Neuronal stem cell (in vitro differentiated cells): ENCODE data around the gene MTOR.
"Not testable (repeated sequence)": the region's sequence is repeated elsewhere in the genome, so short reads cannot be mapped to it uniquely, and the experiment has no call there.

Experiments used
- DNase-seq: peaks from one replicate; pipeline ENCODE4 v3.0.0-alpha.2; 2013; ENCODE audit warnings: low spot score
- H2AFZ ChIP-seq: one replicate; pipeline ENCODE4 v1.6.1; 2013; ENCODE audit warnings: mild to moderate bottlenecking, low read length, inconsistent platforms
- H2AK5ac ChIP-seq: 2 replicates; pipeline ENCODE4 v1.6.1; 2013; ENCODE audit warnings: low read depth, mild to moderate bottlenecking, inconsistent platforms, low read length, moderate library complexity, mixed read lengths
- H2BK120ac ChIP-seq: 2 replicates; pipeline ENCODE4 v1.6.1; 2013; ENCODE audit warnings: low read depth, mild to moderate bottlenecking, inconsistent platforms, low read length, moderate library complexity, mixed read lengths
- H2BK12ac ChIP-seq: one replicate; pipeline ENCODE4 v1.6.1; 2013; ENCODE audit warnings: low read length, inconsistent platforms
- H2BK15ac ChIP-seq: 2 replicates; pipeline ENCODE4 v1.6.1; 2013; ENCODE audit warnings: mild to moderate bottlenecking, low read length, inconsistent platforms, mixed read lengths
- H2BK5ac ChIP-seq: one replicate; pipeline ENCODE4 v1.6.1; 2013; ENCODE audit warnings: inconsistent platforms, mild to moderate bottlenecking, low read length, moderate library complexity
- H3K14ac ChIP-seq: one replicate; pipeline ENCODE4 v1.6.1; 2013; ENCODE audit warnings: low read length, inconsistent platforms
- H3K18ac ChIP-seq: 2 replicates; pipeline ENCODE4 v1.6.1; 2013; ENCODE audit warnings: low read length, inconsistent platforms
- H3K23ac ChIP-seq: 2 replicates; pipeline ENCODE4 v1.6.1; 2013; ENCODE audit warnings: low read depth, mild to moderate bottlenecking, mixed read lengths, low read length, inconsistent platforms; ENCODE audit not compliant: poor library complexity
- H3K27ac ChIP-seq: replicated peaks from 3 replicates; pipeline ENCODE4 v1.5.1; 2013; ENCODE audit warnings: low read length, inconsistent platforms
- H3K27me3 ChIP-seq, 3 experiments: 2 replicates each; pipeline ENCODE4 v1.6.1; 2013; ENCODE audit warnings: low read length in 3 of 3, mild to moderate bottlenecking in 2 of 3, inconsistent platforms in 1 of 3, low read depth in 1 of 3, mixed read lengths in 1 of 3, moderate library complexity in 1 of 3; ENCODE audit not compliant: control insufficient read depth in 3 of 3, insufficient read depth in 3 of 3
- H3K36me3 ChIP-seq, 2 donors: replicated peaks in 1 of 2; 2 replicates each; pipeline ENCODE4 v1.6.1; 2013; ENCODE audit warnings: low read length in 2 of 2; ENCODE audit not compliant: control insufficient read depth in 2 of 2, insufficient read depth in 2 of 2
- H3K4ac ChIP-seq: 2 replicates; pipeline ENCODE4 v1.6.1; 2013; ENCODE audit warnings: inconsistent platforms, mild to moderate bottlenecking, low read length, moderate library complexity
- H3K4me1 ChIP-seq, 2 donors: 1 replicate in 1 of 2; 2 replicates in 1 of 2; pipeline ENCODE4 v1.6.1; 2013; ENCODE audit warnings: low read length in 2 of 2, low read depth in 1 of 2; ENCODE audit not compliant: control insufficient read depth in 2 of 2, insufficient read depth in 1 of 2
- H3K4me2 ChIP-seq: one replicate; pipeline ENCODE4 v1.6.1; 2013; ENCODE audit warnings: mild to moderate bottlenecking, low read length, inconsistent platforms; ENCODE audit not compliant: insufficient read depth, poor library complexity, severe bottlenecking
- H3K4me3 ChIP-seq, 2 donors: 2 replicates each; pipeline ENCODE4 v1.5.1; 2013; ENCODE audit warnings: low read length in 2 of 2, mild to moderate bottlenecking in 2 of 2, inconsistent platforms in 1 of 2, moderate library complexity in 1 of 2
- H3K79me1 ChIP-seq: one replicate; pipeline ENCODE4 v1.6.1; 2013; ENCODE audit warnings: low read depth, mild to moderate bottlenecking, inconsistent platforms, low read length, moderate library complexity
- H3K9ac ChIP-seq: one replicate; pipeline ENCODE4 v1.6.1; 2013; ENCODE audit warnings: mild to moderate bottlenecking, low read depth, low read length, inconsistent platforms; ENCODE audit not compliant: poor library complexity
- H3K9me3 ChIP-seq, 2 donors: replicated peaks in 1 of 2; 2 replicates each; pipeline versions ENCODE3 to v1.6.1; 2013; ENCODE audit warnings: low read length in 2 of 2, mild to moderate bottlenecking in 2 of 2, inconsistent platforms in 1 of 2, low read depth in 1 of 2, mixed read lengths in 1 of 2, moderate library complexity in 1 of 2; ENCODE audit not compliant: control insufficient read depth in 2 of 2, insufficient read depth in 1 of 2
- H4K8ac ChIP-seq: one replicate; pipeline ENCODE4 v1.6.1; 2013; ENCODE audit warnings: low read depth, mild to moderate bottlenecking, inconsistent platforms, low read length, moderate library complexity
- H4K91ac ChIP-seq: one replicate; pipeline ENCODE4 v1.6.1; 2013; ENCODE audit warnings: low read length, low read depth, mild to moderate bottlenecking, inconsistent platforms; ENCODE audit not compliant: poor library complexity
- WGBS, 2 donors: extraction: QIAGEN DNeasy Blood & Tissue Kit; methylation state at CpG; one replicate each; pipeline ENCODE4 v1.1.7; 2013; ENCODE audit warnings: missing lambda C conversion rate in 2 of 2, mixed read lengths in 1 of 2; ENCODE audit not compliant: insufficient read length in 2 of 2, insufficient replicate concordance in 1 of 2; ENCODE audit errors: extremely low coverage in 2 of 2; 5-methylcytosine and 5-hydroxymethylcytosine counted together

Gene MTOR

DNA sequence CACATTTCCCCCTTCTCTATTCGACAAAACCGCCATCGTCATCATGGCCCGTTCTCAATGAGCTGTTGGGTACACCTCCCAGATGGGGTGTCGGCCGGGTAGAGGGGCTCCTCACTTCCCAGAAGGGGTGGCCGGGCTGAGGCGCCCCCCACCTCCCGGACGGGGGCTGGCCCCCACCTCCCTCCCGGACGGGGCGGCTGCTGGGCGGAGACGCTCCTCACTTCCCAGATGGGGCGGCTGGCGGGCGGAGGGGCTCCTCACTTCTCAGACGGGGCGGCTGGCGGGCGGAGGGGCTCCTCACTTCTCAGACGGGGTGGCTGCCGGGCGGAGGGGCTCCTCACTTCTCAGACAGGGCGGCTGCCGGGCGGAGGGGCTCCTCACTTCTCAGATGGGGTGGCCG lies 43.2 kb upstream of the MTOR start:
- not testable (repeated sequence) for H4K91ac ChIP-seq, H3K4me3 ChIP-seq, H3K9ac ChIP-seq, H3K23ac ChIP-seq, H3K36me3 ChIP-seq, H3K4me2 ChIP-seq, H3K27ac ChIP-seq, H2AFZ ChIP-seq, H3K14ac ChIP-seq, H2BK12ac ChIP-seq, H4K8ac ChIP-seq, DNase-seq, H2BK5ac ChIP-seq, H3K4me1 ChIP-seq, H3K9me3 ChIP-seq, H3K27me3 ChIP-seq, H3K79me1 ChIP-seq, H3K18ac ChIP-seq, H2BK120ac ChIP-seq, H2BK15ac ChIP-seq, H3K4ac ChIP-seq, H2AK5ac ChIP-seq
- no CpG with 5 or more reads among the region's 29 CpGs for WGBS, 2 donors

DNA sequence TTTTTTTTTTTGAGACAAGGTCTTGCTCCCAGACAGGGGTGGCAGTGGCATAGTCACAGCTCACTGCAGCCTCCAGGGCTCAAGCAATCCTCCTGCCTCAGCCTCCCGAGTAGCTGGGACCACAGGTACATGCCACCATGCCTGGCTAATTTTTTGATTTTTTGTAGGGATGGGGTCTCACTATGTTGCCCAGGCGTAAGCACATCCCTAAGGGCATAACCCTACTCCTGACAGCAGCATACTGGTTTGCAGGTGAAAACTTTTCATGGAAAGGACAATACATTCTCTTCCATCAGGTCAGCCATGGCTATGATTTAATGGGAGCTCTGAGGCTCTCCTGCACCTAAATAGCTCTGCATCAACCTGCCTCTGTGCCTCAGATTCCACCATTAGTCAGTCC lies 40.0 kb upstream of the MTOR start:
- Histone ChIP-seq H3K27me3 (no peaks in the 10 kb centered on the region), H3K9me3 (peaks cover 0 to 3% of the 10 kb centered on the region in 2 donors), H3K9ac (no peak overlapping the region), H2BK120ac (no peak overlapping the region), H4K8ac (no peak overlapping the region), H3K27ac (no peak overlapping the region), H3K4me1 (peaks cover 6% of the 10 kb centered on the region in 2 donors), H3K36me3 (no peaks in the 10 kb centered on the region), H3K4ac (no peak overlapping the region), H2BK15ac (no peak overlapping the region), H2BK12ac (no peak overlapping the region), H3K23ac (no peak overlapping the region), H3K4me3 (no peak overlapping the region), H3K14ac (no peak overlapping the region), H2AFZ (no peak overlapping the region), H3K18ac (no peak overlapping the region), H2BK5ac (no peak overlapping the region), H3K79me1 (no peaks in the 10 kb centered on the region), H4K91ac (no peak overlapping the region), H3K4me2 (no peak overlapping the region), H2AK5ac (no peak overlapping the region)
- WGBS, 2 donors: no CpG with 5 or more reads among the region's 2 CpGs
- DNase-seq: no peak

DNA sequence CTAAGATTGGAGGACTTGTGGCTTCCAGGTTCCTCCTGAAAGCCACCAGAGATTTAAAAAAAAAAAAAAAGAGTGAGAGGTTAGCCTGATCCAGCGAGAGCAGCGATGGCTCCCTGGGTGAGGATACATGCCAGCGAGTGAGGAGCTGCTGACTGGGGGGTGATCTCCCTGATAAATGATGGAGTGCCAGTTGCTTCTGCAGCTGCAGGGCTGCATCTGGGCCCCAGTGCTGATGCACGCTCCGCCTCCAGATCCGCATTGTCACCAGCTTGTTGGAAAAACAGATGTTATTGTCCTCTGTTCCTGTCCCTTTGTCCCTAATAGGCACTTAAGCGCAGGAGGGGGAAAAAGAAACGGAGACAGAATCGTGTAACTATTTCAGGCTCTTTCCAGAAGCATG lies 39.2 kb upstream of the MTOR start:
- peaks cover 6% of the 10 kb centered on the region in 2 donors for H3K4me1 ChIP-seq
- H3K4me2 ChIP-seq: no peak overlapping the region
- H3K14ac ChIP-seq: no peak overlapping the region
- no CpG with 5 or more reads among the region's 9 CpGs for WGBS, 2 donors
- no peak overlapping the region for H2AK5ac ChIP-seq
- no peak overlapping the region for H3K4ac ChIP-seq
- peak overlapping the region; percentile 9 for H3K18ac ChIP-seq
- H4K91ac ChIP-seq: no peak overlapping the region
- no peak overlapping the region for H3K23ac ChIP-seq
- no peak overlapping the region for H2BK15ac ChIP-seq
- no peaks in the 10 kb centered on the region for H3K79me1 ChIP-seq
- no peak overlapping the region for H2BK12ac ChIP-seq
- DNase-seq: no peak
- no peaks in the 10 kb centered on the region for H3K36me3 ChIP-seq
- H3K27me3 ChIP-seq: no peaks in the 10 kb centered on the region
- no peak overlapping the region for H2BK120ac ChIP-seq
- H3K9me3 ChIP-seq: no peaks in the 10 kb centered on the region
- no peak overlapping the region for H4K8ac ChIP-seq
- H2AFZ ChIP-seq: no peak overlapping the region
- no peak overlapping the region for H2BK5ac ChIP-seq
- no peak overlapping the region for H3K9ac ChIP-seq
- H3K4me3 ChIP-seq: no peak overlapping the region
- no peak overlapping the region for H3K27ac ChIP-seq

DNA sequence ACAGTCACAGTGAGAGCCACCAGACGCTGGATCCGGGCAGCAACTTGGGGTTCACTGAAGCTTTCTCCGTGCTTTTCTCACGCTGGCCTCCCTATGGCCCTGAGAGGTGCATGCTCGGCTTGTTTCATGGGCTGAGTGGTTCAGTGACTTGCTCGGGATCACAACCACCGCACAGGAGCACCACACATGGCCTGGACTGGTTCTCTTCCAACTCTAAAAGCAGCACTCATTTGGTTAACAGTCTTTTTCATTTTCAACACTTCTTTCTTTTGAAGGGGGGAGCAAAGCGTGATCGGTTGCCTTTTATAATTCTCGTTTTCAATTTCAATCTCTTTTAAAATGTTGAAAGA lies 36.8 kb upstream of the MTOR start:
- no peak for DNase-seq
- Histone ChIP-seq H2BK15ac (no peak overlapping the region), H3K27ac (no peak overlapping the region), H3K23ac (no peak overlapping the region), H2BK5ac (no peak overlapping the region), H4K91ac (no peak overlapping the region), H2BK120ac (no peak overlapping the region), H3K9me3 (no peaks in the 10 kb centered on the region), H2AK5ac (no peak overlapping the region), H3K79me1 (no peaks in the 10 kb centered on the region), H3K36me3 (peaks cover 10 to 16% of the 10 kb centered on the region in 2 donors), H3K4me2 (no peak overlapping the region), H2AFZ (no peak overlapping the region), H3K4ac (no peak overlapping the region), H3K27me3 (no peaks in the 10 kb centered on the region), H3K4me1 (peaks cover 6% of the 10 kb centered on the region in 2 donors), H4K8ac (peak overlapping the region; percentile 4), H3K14ac (no peak overlapping the region), H3K4me3 (no peak overlapping the region), H3K9ac (no peak overlapping the region), H3K18ac (peak overlapping the region; percentile 49), H2BK12ac (no peak overlapping the region)
- WGBS, 2 donors: no CpG with 5 or more reads among the region's 10 CpGs
